Naive thymus-derived CD8-positive, alpha-beta T cell (primary cell): ENCODE results near the gene SHFL. TPM values are rescaled to one million over a fixed set of nuclear protein-coding genes. Genes with fewer than 3 reads are reported as not detected.
A peak's percentile ranks its signal among the peaks of the same experiment; 100 is the strongest.

ENCODE experiments used
- ATAC-seq, 2 donors: fragments of 150-1000 bp; cut with Tn5 transposase in 1 of 2; sonication (Bioruptor Pico), chemical (Tn5 transposase) in 1 of 2; 1 replicate in 1 of 2; 2 replicates in 1 of 2; pipeline ENCODE4 v1.10.0; 2021; ENCODE audit warnings: mild to moderate bottlenecking in 2 of 2, moderate library complexity in 2 of 2
- POLR2A ChIA-PET: fragments of 350-600 bp; sonication (Branson Sonifier 250); formaldehyde crosslinking; loops from one replicate; lab custom pipeline; 2021; ENCODE audit warnings: antibody characterized with exemption; lab: Charles Lee
- DNase-seq, 10 donors: peaks; one replicate each; pipeline versions ENCODE4 v3.0.0 to v3.0.0-alpha.2; 2020 to 2022
- H3K27ac Mint-ChIP-seq, 10 donors: one replicate each; pipeline ENCODE4 v1.8.0; 2020 to 2022; ENCODE audit warnings: mild to moderate bottlenecking in 10 of 10, mixed read lengths in 10 of 10, moderate library complexity in 4 of 10, inconsistent platforms in 1 of 10
- H3K27me3 Mint-ChIP-seq, 5 donors: one replicate each; pipeline ENCODE4 v1.8.0; 2021 to 2022; ENCODE audit warnings: mixed read lengths in 5 of 5
- H3K36me3 Mint-ChIP-seq, 3 donors: one replicate each; pipeline ENCODE4 v1.8.0; 2020 to 2022; ENCODE audit warnings: mixed read lengths in 3 of 3, mild to moderate bottlenecking in 2 of 3, inconsistent platforms in 1 of 3
- H3K4me1 Mint-ChIP-seq, 4 donors: one replicate each; pipeline ENCODE4 v1.8.0; 2021 to 2022; ENCODE audit warnings: mixed read lengths in 4 of 4
- H3K4me3 Mint-ChIP-seq, 10 donors: one replicate each; pipeline ENCODE4 v1.8.0; 2020 to 2022; ENCODE audit warnings: mild to moderate bottlenecking in 10 of 10, mixed read lengths in 10 of 10, moderate library complexity in 6 of 10, inconsistent platforms in 1 of 10
- H3K9me3 Mint-ChIP-seq, 9 donors: one replicate each; pipeline ENCODE4 v1.8.0; 2020 to 2022; ENCODE audit warnings: mixed read lengths in 9 of 9, mild to moderate bottlenecking in 3 of 9, inconsistent platforms in 1 of 9, moderate library complexity in 1 of 9
- polyA plus RNA-seq, 3 donors: library from polyadenylated mRNA; unstranded; fragments of 300-500 nt; fragmentation: Illumina TruSeq; gene quantifications; one replicate each; pipeline ENCODE4 v1.2.3, GENCODE V29; 2021
- total RNA-seq, 8 experiments: library from RNA in 2 of 8; stranded (reverse) in 2 of 8; gene quantifications; one replicate each; pipeline ENCODE4 v1.2.3 and lab custom pipeline; 2021 to 2026

Gene SHFL
- total and polyA plus RNA-seq, 5 experiments from 2014 or later: 32.0 to 113 (median 51.3) TPM

DNA sequence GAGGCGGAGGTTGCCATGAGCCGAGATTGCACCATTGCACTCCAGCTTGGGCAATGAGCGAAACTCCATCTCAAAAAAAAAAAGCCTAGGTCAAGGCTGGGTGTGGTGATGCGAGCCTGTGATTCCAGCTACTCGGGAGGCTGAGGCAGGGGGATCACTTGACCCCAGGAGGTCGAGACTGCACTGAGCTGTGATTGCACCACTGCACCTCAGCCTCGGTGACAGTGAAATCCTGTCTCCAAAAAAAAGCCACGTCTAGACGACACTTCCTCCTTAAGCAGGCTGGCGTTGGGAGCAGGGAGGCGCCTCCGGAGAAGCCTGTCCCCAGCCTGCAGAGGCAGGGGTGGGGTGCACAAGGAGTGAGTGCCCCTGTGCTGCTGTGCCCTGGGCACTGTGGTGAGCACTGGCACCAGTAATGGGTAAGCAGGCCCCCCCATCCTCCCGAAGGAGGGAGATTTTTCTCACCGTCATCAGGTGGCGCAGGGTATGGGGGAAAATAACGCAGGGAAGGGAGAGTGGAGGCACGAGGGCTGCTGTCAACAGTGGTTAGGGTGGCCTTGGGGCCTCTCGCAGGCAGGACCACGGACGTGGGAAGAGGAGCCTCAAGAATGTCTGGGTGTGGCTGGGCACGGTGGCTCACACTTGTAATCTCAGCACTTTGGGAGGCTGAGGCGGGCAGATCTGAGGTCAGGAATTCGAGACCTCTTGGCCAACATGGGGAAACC, 26.1 kb downstream of the SHFL start:
- no peaks in the 10 kb centered on the region for H3K27me3 Mint-ChIP-seq
- H3K4me1 Mint-ChIP-seq: peaks cover 17 to 60% (median 47%) of the 10 kb centered on the region in 4 donors
- POLR2A ChIA-PET: interaction anchor here (1.0 to 12.3 kb wide), 5 partner anchors 6 to 83 kb away, joined by 3 to 116 read pairs (median 101); partner anchors contain the start of genes ANGPTL6, DNMT1 and PPAN
- H3K27ac Mint-ChIP-seq: peak overlapping the region; percentile 75 to 97 (median 89)
- H3K9me3 Mint-ChIP-seq: no peaks in the 10 kb centered on the region
- peak overlapping the region; percentile 22 to 87 (median 60) for H3K4me3 Mint-ChIP-seq
- ATAC-seq (peak; percentile 17 to 31), DNase-seq (peak in 2 of 10 donors; percentile 26 to 61)
- H3K36me3 Mint-ChIP-seq: peaks cover 0 to 69% (median 6%) of the 10 kb centered on the region in 3 donors

DNA sequence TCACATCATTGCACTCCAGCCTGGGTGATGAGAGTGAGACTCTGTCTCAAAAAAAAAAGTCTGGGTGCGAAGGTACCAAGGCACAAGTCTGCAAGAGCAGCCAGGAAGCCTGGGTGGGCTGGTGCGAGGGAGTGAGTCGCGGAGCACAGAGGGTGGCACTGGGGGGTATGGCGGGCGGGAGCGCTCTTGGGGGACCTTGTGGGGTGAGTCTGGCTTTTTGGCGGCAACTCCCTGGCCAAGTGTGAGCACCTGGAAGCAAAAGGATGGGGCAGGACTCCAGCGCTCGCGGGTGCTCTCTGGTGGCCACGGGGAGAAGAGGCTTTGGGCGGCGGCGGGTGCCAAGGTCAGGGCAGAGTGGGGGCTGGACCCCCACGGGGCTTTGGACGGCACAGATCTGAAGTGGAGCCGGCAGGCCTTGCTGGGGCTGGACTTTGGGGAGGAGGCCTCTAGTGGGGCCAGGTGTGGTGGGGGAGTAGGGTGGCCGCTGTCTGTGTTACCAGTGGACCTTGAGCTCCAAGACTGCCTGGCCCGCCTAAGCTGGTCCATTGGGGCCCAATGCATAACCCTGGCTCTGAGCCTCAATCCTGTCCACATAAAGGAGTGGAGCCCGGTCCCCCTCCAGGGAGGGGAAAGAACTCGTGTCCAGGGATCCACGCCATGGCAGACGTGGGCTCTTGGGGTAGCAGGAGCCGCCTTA, 26.9 kb downstream of the SHFL start:
- Mint-ChIP-seq H3K4me1 (peaks cover 19 to 58% (median 45%) of the 10 kb centered on the region in 4 donors), H3K27me3 (no peaks in the 10 kb centered on the region), H3K9me3 (no peaks in the 10 kb centered on the region), H3K36me3 (peaks cover 0 to 68% (median 11%) of the 10 kb centered on the region in 3 donors), H3K4me3 (peak overlapping the region; percentile 41 to 87 (median 62)), H3K27ac (peak overlapping the region; percentile 75 to 97 (median 89))
- ATAC-seq (peak; percentile 60 to 61), DNase-seq (peak in 9 of 10 donors; percentile 38 to 78 (median 57))
- POLR2A ChIA-PET: interaction anchor here (0.6 to 12.3 kb wide), 6 partner anchors 7 to 192 kb away, joined by 5 to 116 read pairs (median 54); partner anchors contain the start of genes ANGPTL6, DNMT1 and PPAN

DNA sequence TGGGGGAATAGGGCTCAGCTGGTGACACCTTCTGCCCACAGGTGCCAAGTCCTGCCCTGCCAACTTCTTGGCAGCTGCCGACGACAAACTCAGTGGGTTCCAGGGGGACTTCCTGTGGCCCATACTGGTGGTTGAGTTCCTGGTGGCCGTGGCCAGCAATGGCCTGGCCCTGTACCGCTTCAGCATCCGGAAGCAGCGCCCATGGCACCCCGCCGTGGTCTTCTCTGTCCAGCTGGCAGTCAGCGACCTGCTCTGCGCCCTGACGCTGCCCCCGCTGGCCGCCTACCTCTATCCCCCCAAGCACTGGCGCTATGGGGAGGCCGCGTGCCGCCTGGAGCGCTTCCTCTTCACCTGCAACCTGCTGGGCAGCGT, 27.5 kb downstream of the SHFL start:
- POLR2A ChIA-PET: interaction anchor here (0.6 to 12.3 kb wide), 6 partner anchors 8 to 192 kb away, joined by 5 to 116 read pairs (median 54); partner anchors contain the start of genes ANGPTL6, DNMT1 and PPAN
- peak in 1 of 10 donors; percentile 16 for DNase-seq
- Mint-ChIP-seq H3K36me3 (peaks cover 0 to 64% (median 11%) of the 10 kb centered on the region in 3 donors), H3K27ac (peak overlapping the region in 5 of 10 donors; percentile 8 to 97 (median 90)), H3K27me3 (no peaks in the 10 kb centered on the region), H3K9me3 (no peaks in the 10 kb centered on the region), H3K4me1 (peaks cover 19 to 58% (median 46%) of the 10 kb centered on the region in 4 donors), H3K4me3 (peak overlapping the region in 5 of 10 donors; percentile 6 to 87 (median 27))
- ATAC-seq: peak; percentile 5 to 12

DNA sequence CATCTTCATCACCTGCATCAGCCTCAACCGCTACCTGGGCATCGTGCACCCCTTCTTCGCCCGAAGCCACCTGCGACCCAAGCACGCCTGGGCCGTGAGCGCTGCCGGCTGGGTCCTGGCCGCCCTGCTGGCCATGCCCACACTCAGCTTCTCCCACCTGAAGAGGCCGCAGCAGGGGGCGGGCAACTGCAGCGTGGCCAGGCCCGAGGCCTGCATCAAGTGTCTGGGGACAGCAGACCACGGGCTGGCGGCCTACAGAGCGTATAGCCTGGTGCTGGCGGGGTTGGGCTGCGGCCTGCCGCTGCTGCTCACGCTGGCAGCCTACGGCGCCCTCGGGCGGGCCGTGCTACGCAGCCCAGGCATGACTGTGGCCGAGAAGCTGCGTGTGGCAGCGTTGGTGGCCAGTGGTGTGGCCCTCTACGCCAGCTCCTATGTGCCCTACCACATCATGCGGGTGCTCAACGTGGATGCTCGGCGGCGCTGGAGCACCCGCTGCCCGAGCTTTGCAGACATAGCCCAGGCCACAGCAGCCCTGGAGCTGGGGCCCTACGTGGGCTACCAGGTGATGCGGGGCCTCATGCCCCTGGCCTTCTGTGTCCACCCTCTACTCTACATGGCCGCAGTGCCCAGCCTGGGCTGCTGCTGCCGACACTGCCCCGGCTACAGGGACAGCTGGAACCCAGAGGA, 28.0 kb downstream of the SHFL start:
- Mint-ChIP-seq H3K9me3 (no peaks in the 10 kb centered on the region), H3K27me3 (no peaks in the 10 kb centered on the region), H3K27ac (peak overlapping the region in 4 of 10 donors; percentile 46 to 97 (median 92)), H3K36me3 (peaks cover 0 to 58% (median 11%) of the 10 kb centered on the region in 3 donors), H3K4me1 (peaks cover 19 to 62% (median 50%) of the 10 kb centered on the region in 4 donors), H3K4me3 (peak overlapping the region in 2 of 10 donors; percentile 27 to 59)
- ATAC-seq (peak in 1 of 2 donors; percentile 3), DNase-seq (no peak)
- POLR2A ChIA-PET: interaction anchor here (0.6 to 12.3 kb wide), 8 partner anchors 8 to 1523 kb away, joined by 3 to 116 read pairs (median 6); partner anchors contain the start of genes ANGPTL6, DNMT1 and PPAN

DNA sequence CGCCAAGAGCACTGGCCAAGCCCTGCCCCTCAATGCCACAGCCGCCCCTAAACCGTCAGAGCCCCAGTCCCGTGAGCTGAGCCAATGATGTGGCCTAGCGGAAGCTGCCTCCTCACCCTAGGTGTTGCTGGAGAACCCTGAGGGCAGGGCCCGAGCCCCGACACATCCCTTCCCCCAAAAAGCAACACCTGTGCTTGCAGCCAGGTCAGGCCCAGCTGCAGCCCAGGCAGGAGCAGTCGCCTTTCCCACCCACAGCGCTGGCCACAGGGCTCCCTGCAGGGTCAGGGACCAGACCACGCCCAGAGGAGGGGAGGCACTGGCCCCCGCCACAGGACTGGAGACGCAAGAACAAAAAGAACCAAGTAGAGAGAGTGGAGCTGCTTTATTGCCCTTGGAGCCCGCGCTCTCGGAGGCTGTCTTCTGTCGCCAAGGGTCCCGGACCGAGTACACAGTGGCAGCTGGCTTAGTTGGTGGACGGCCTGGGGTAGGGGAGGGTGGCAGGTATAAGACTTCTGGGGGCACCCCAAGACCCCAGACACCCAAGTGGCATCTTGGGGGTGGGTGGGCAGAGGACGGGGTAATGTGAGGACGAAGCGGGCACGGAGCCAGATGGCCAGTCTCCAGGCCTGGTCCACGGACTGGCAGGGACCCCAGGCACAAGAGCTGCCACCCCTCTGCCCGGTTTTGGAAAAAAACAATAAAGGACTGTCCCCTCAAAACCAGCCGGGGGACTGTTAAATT, 28.7 kb downstream of the SHFL start:
- ATAC-seq (no peak), DNase-seq (no peak)
- Mint-ChIP-seq H3K4me3 (peak overlapping the region in 4 of 10 donors; percentile 2 to 78 (median 25)), H3K27me3 (no peaks in the 10 kb centered on the region), H3K9me3 (no peaks in the 10 kb centered on the region), H3K27ac (peak overlapping the region in 3 of 10 donors; percentile 49 to 74 (median 52)), H3K4me1 (peaks cover 21 to 70% (median 54%) of the 10 kb centered on the region in 4 donors), H3K36me3 (peaks cover 0 to 54% (median 11%) of the 10 kb centered on the region in 3 donors)
- POLR2A ChIA-PET: interaction anchor here (0.8 to 12.3 kb wide), 7 partner anchors 9 to 1524 kb away, joined by 3 to 116 read pairs (median 7); partner anchors contain the start of genes ANGPTL6, DNMT1 and PPAN

DNA sequence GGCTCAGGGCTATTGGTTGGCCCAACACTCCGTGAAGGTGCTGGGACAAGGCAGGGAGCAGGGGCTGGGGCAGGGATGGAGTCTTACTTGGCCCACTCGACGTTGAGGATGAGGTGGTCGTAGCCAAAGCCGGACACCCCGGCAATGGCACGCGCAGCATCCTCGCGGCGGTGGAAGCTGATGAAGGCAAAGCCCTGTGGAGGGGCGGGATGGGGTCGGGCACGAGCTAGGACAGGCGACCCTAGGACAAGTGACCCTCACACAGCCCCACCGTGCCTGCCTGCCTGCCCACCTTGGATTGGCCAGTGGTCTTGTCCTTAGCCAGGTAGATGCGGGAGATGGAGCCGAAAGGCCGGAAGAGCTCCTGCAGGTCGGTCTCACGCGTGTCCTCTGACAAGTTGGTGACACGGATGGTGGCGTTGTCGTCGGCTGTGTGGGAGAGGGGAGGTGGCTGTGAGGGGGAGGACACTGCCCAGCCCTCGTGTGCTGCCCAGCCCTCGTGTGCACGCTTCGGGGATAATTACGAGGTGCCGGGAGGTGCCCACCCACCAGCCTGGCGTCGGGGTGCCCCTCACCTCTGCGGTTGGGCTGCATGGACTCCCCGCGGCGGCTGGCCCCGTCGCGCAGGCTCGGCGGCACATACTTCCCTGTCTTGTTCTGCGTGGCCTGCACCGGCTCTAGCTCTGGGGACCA, 29.4 kb downstream of the SHFL start:
- H3K27me3 Mint-ChIP-seq: no peaks in the 10 kb centered on the region
- peaks cover 0 to 47% (median 11%) of the 10 kb centered on the region in 3 donors for H3K36me3 Mint-ChIP-seq
- H3K9me3 Mint-ChIP-seq: no peaks in the 10 kb centered on the region
- ATAC-seq: no peak
- peak overlapping the region in 2 of 10 donors; percentile 71 to 89 for H3K27ac Mint-ChIP-seq
- peaks cover 21 to 72% (median 52%) of the 10 kb centered on the region in 4 donors for H3K4me1 Mint-ChIP-seq
- peak overlapping the region in 2 of 10 donors; percentile 24 to 78 for H3K4me3 Mint-ChIP-seq
- POLR2A ChIA-PET: interaction anchor here (9.2 to 12.3 kb wide), 3 partner anchors 10 to 25 kb away, joined by 101 to 116 read pairs (median 103); partner anchors contain the start of genes ANGPTL6 and PPAN
- DNase-seq: no peak

DNA sequence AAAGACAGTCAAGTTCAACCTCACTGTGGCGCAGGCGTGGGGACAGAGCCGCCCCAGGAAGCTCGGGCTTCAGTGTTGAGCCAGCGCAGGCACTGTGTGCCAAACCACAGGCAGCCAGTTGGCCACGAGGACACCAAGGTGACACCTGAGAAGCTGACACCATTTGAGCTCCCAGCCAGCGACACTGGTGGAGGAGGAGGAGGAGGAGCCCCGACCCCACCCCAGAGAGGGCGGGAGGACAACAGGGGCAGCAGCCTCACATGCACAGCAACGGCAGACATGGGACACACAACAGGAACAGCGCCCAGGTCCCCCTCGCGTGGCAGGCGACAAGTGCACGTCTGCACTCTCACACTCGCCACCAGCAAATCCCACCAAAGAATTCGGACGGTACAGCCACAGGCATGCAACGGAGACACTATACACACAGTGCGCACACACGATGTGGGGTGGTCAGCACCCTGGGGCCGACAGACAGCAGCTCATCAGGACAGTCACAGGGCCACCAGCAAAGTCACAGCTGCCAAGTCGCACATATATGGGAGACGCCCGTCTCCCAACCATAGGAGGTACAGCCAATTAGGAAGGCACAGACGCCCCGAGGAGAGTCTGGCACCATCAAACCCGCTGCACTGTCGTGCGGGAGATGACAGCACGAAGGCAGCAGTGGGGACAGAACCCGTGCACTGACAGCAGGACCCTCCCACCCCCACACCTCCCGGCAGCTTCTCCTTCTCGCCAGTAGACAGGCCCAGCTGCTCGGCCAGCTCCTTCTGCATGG, 30.2 kb downstream of the SHFL start:
- H3K36me3 Mint-ChIP-seq: peaks cover 0 to 42% (median 8%) of the 10 kb centered on the region in 3 donors
- H3K27ac Mint-ChIP-seq: peak overlapping the region in 7 of 10 donors; percentile 29 to 89 (median 71)
- ATAC-seq: no peak
- H3K4me3 Mint-ChIP-seq: peak overlapping the region in 4 of 10 donors; percentile 28 to 78 (median 56)
- no peaks in the 10 kb centered on the region for H3K9me3 Mint-ChIP-seq
- POLR2A ChIA-PET: interaction anchor here (1.3 to 12.3 kb wide), 5 partner anchors 11 to 24 kb away, joined by 3 to 116 read pairs (median 101); partner anchors contain the start of genes ANGPTL6 and PPAN
- H3K27me3 Mint-ChIP-seq: no peaks in the 10 kb centered on the region
- H3K4me1 Mint-ChIP-seq: peaks cover 21 to 70% (median 49%) of the 10 kb centered on the region in 4 donors
- peak in 1 of 10 donors; percentile 25 for DNase-seq

DNA sequence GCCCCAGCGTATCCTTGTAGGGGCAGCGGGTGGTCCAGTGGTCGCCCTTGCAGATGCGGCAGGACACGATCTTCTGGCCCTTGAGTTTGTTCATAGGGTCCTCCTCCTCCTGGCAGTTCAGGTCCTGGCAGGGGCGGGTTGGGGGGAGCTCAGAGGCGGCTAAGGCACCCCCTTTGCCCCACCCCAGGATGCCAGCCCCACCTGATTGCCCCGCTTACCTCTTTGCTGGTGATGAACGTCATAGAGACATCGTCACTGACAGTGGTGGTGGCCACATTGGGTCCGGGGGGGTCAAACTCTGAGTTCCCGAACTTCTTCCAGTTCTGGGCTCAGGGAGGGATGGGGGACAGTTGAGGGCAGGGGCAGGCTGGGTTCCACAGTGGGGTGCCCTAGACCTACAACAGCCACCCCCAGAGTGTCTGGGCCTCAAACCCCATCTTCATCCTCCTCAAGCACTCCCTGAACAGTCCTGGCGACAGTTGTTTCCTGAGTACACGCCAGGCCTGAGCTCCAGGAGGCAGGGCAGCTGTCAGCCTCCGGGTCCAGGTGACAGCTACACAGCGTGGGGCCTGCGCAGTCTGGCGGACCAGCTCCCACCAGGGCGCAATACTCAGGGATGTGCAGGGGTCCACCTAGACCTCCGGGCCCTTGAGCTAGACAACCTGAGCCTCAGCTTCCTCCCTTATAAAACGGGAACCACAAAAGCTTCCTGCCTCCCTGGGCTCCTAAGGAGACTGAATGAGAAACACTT, 30.9 kb downstream of the SHFL start:
- POLR2A ChIA-PET: interaction anchor here (1.3 to 12.3 kb wide), 5 partner anchors 11 to 24 kb away, joined by 3 to 116 read pairs (median 101); partner anchors contain the start of genes ANGPTL6 and PPAN
- Mint-ChIP-seq H3K4me3 (peak overlapping the region in 6 of 10 donors; percentile 13 to 78 (median 30)), H3K36me3 (peaks cover 0 to 37% (median 8%) of the 10 kb centered on the region in 3 donors), H3K9me3 (no peaks in the 10 kb centered on the region), H3K27me3 (no peaks in the 10 kb centered on the region), H3K27ac (peak overlapping the region in 8 of 10 donors; percentile 11 to 89 (median 60)), H3K4me1 (peaks cover 21 to 62% (median 45%) of the 10 kb centered on the region in 4 donors)
- DNase-seq (no peak), ATAC-seq (no peak)

DNA sequence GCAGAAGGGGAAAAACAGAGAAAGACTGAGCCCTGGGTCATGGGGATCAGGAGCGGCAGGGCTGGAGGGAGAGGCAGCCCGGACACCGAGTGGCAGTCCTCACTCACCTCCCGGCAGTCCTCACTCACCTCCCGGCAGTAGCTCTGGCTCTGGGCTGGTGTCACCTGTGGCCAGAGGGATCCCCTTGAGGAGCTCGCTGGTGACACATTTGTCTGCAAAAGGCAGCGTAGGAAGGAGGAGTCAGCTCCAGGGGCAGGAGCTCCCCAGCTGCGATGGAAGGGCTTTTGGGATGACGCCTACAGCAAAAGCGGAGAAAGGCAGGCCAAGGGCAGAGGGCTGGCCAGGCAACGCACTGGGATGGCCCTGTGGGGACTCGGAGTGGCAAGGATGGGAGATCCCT, 32.8 kb downstream of the SHFL start:
- Mint-ChIP-seq H3K27ac (peak overlapping the region; percentile 86 to 96 (median 94)), H3K36me3 (peaks cover 0 to 34% (median 8%) of the 10 kb centered on the region in 3 donors), H3K4me3 (peak overlapping the region; percentile 90 to 97 (median 93)), H3K4me1 (peaks cover 9 to 44% (median 26%) of the 10 kb centered on the region in 4 donors), H3K9me3 (no peaks in the 10 kb centered on the region), H3K27me3 (no peaks in the 10 kb centered on the region)
- DNase-seq: no peak
- ATAC-seq: no peak
- POLR2A ChIA-PET: interaction anchor here (0.6 to 12.3 kb wide), 4 partner anchors 13 to 75 kb away, joined by 3 to 116 read pairs (median 102); partner anchors contain the start of genes ANGPTL6 and PPAN
